Measurements from ENCODE around the gene CFAP210. TPM values are rescaled to one million over a fixed set of nuclear protein-coding genes. Genes with fewer than 3 reads are reported as not detected.
"Not testable (repeated sequence)": the region's sequence is repeated elsewhere in the genome, so short reads cannot be mapped to it uniquely, and the experiment has no call there.

The CFAP210 gene
- total RNA-seq, 3 donors from 2014 or later (not counting 1 experiment from before 2014, with no cell fraction given) = 0.27 to 8.4 (median 1.5) TPM

GRCh38 chr2:169619946-169620345, 74.3 kb downstream of the CFAP210 start:
- Mint-ChIP-seq H3K27me3 (ENCODE audit: low read depth in 2 of 2) (no peaks in the 10 kb centered on the region), H3K9me3 (peaks cover 2% of the 10 kb centered on the region in 2 donors), H3K4me3 (no peak overlapping the region), H3K4me1 (peaks cover 42 to 50% of the 10 kb centered on the region in 2 donors), H3K27ac (no peak overlapping the region), H3K36me3 (peaks cover 38% of the 10 kb centered on the region)
- Histone ChIP-seq H3K9me3 (ENCODE audit: control insufficient read depth, insufficient read depth, low read length) (no peaks in the 10 kb centered on the region), H3K4me1 (ENCODE audit: control insufficient read depth, insufficient read depth, low read length) (no peaks in the 10 kb centered on the region), H3K27me3 (ENCODE audit: control insufficient read depth, insufficient read depth, low read length) (no peaks in the 10 kb centered on the region), H3K4me3 (ENCODE audit: low read length) (no peak overlapping the region), H3K27ac (ENCODE audit: low read length) (no peak overlapping the region), H3K36me3 (ENCODE audit: control insufficient read depth, insufficient read depth, low read length) (peaks cover 31% of the 10 kb centered on the region)
- no peak for ATAC-seq
- intact Hi-C loops (cut with micrococcal nuclease) = no loop called here
- WGBS (ENCODE audit: insufficient coverage) = 88% methylated on average over 1 of the region's 3 CpGs
- DNase-seq = no peak
- TF ChIP-seq CTCF (IDR thresholded peaks at IDR 0.05) = no peak

GRCh38 chr2:169615982-169616381, 78.2 kb downstream of the CFAP210 start:
- Mint-ChIP-seq H3K36me3 (peaks cover 36% of the 10 kb centered on the region), H3K4me1 (peaks cover 29 to 36% of the 10 kb centered on the region in 2 donors)
- intact Hi-C loops (cut with micrococcal nuclease); H3K27me3 ChIP-seq (ENCODE audit: control insufficient read depth, insufficient read depth, low read length); H3K4me3 Mint-ChIP-seq; DNase-seq; H3K27me3 Mint-ChIP-seq (ENCODE audit: low read depth in 2 of 2); H3K27ac Mint-ChIP-seq; H3K9me3 ChIP-seq (ENCODE audit: control insufficient read depth, insufficient read depth, low read length); H3K4me1 ChIP-seq (ENCODE audit: control insufficient read depth, insufficient read depth, low read length); ATAC-seq; H3K9me3 Mint-ChIP-seq; H3K4me3 ChIP-seq (ENCODE audit: low read length); H3K27ac ChIP-seq (ENCODE audit: low read length): not testable (repeated sequence)
- WGBS (ENCODE audit: insufficient coverage) = 100% methylated on average over 1 of the region's 1 CpG
- peaks cover 43% of the 10 kb centered on the region for H3K36me3 ChIP-seq (ENCODE audit: control insufficient read depth, insufficient read depth, low read length)

- H3K9me3 ChIP-seq (ENCODE audit: control insufficient read depth, insufficient read depth, low read length) = no peaks in the 10 kb centered on the region
- H3K36me3 Mint-ChIP-seq = peaks cover 48% of the 10 kb centered on the region
- H3K4me1 Mint-ChIP-seq = peaks cover 14 to 25% of the 10 kb centered on the region in 2 donors
- no peak overlapping the region for H3K27ac ChIP-seq (ENCODE audit: low read length)
- peaks cover 1 to 2% of the 10 kb centered on the region in 2 donors for H3K9me3 Mint-ChIP-seq
- DNase-seq (no peak), ATAC-seq (no peak)
- TF ChIP-seq CTCF (IDR thresholded peaks at IDR 0.05) = no peak
- peaks cover 51% of the 10 kb centered on the region for H3K36me3 ChIP-seq (ENCODE audit: control insufficient read depth, insufficient read depth, low read length)
- H3K27me3 Mint-ChIP-seq (ENCODE audit: low read depth in 2 of 2) = no peaks in the 10 kb centered on the region
- no peaks in the 10 kb centered on the region for H3K4me1 ChIP-seq (ENCODE audit: control insufficient read depth, insufficient read depth, low read length)
- H3K4me3 ChIP-seq (ENCODE audit: low read length) = no peak overlapping the region
- intact Hi-C loops (cut with micrococcal nuclease) = no loop called here
- no peaks in the 10 kb centered on the region for H3K27me3 ChIP-seq (ENCODE audit: control insufficient read depth, insufficient read depth, low read length)
- H3K27ac Mint-ChIP-seq = no peak overlapping the region
- WGBS (ENCODE audit: insufficient coverage) = no CpG with 5 or more reads among the region's 2 CpGs
- no peak overlapping the region for H3K4me3 Mint-ChIP-seq
Measured at GRCh38 chr2:169613876-169614275, 80.3 kb downstream of the CFAP210 start.

GRCh38 chr2:169609264-169609663, 84.9 kb downstream of the CFAP210 start:
- intact Hi-C loops (cut with micrococcal nuclease) = no loop called here
- H3K36me3 Mint-ChIP-seq = peaks cover 27% of the 10 kb centered on the region
- H3K4me1 Mint-ChIP-seq = peaks cover 0 to 4% of the 10 kb centered on the region in 2 donors
- DNase-seq = no peak
- no peak overlapping the region for H3K4me3 Mint-ChIP-seq
- no peaks in the 10 kb centered on the region for H3K27me3 ChIP-seq (ENCODE audit: control insufficient read depth, insufficient read depth, low read length)
- no peaks in the 10 kb centered on the region for H3K4me1 ChIP-seq (ENCODE audit: control insufficient read depth, insufficient read depth, low read length)
- TF ChIP-seq CTCF (IDR thresholded peaks at IDR 0.05) = no peak
- no peak overlapping the region for H3K27ac ChIP-seq (ENCODE audit: low read length)
- no peaks in the 10 kb centered on the region for H3K9me3 ChIP-seq (ENCODE audit: control insufficient read depth, insufficient read depth, low read length)
- 95% methylated on average over 2 of the region's 2 CpGs for WGBS (ENCODE audit: insufficient coverage)
- no peak for ATAC-seq
- no peaks in the 10 kb centered on the region for H3K27me3 Mint-ChIP-seq (ENCODE audit: low read depth in 2 of 2)
- H3K4me3 ChIP-seq (ENCODE audit: low read length) = no peak overlapping the region
- no peaks in the 10 kb centered on the region for H3K9me3 Mint-ChIP-seq
- H3K36me3 ChIP-seq (ENCODE audit: control insufficient read depth, insufficient read depth, low read length) = peaks cover 61% of the 10 kb centered on the region
- H3K27ac Mint-ChIP-seq = no peak overlapping the region

Measured in natural killer cell (primary cell).